Gastrocnemius medialis (tissue), 4 donors: Measurements from ENCODE around the gene STON1.

ENCODE experiments used
- POLR2A ChIP-seq, 2 donors: fragments of 450-650 bp; IDR thresholded peaks; one replicate each; pipeline ENCODE4 v1.6.1; 2017; ENCODE audit warnings: antibody characterized with exemption in 2 of 2, mild to moderate bottlenecking in 2 of 2, moderate library complexity in 2 of 2
- TF ChIP-seq, protein P1 (sequence below), 5 experiments: fragments of 450-650 bp in 3 of 5; fragments of 200-600 bp in 2 of 5; sonication (generic) in 2 of 5; IDR thresholded peaks in 4 of 5; conservative IDR thresholded peaks in 1 of 5; 1 replicate in 4 of 5; 2 replicates in 1 of 5; pipeline ENCODE4 v1.5.1; 2016 to 2019; ENCODE audit warnings: antibody characterized with exemption in 5 of 5, mild to moderate bottlenecking in 3 of 5, moderate library complexity in 3 of 5

- TF ChIP-seq, protein P1, sequence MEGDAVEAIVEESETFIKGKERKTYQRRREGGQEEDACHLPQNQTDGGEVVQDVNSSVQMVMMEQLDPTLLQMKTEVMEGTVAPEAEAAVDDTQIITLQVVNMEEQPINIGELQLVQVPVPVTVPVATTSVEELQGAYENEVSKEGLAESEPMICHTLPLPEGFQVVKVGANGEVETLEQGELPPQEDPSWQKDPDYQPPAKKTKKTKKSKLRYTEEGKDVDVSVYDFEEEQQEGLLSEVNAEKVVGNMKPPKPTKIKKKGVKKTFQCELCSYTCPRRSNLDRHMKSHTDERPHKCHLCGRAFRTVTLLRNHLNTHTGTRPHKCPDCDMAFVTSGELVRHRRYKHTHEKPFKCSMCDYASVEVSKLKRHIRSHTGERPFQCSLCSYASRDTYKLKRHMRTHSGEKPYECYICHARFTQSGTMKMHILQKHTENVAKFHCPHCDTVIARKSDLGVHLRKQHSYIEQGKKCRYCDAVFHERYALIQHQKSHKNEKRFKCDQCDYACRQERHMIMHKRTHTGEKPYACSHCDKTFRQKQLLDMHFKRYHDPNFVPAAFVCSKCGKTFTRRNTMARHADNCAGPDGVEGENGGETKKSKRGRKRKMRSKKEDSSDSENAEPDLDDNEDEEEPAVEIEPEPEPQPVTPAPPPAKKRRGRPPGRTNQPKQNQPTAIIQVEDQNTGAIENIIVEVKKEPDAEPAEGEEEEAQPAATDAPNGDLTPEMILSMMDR (IDR thresholded peaks at IDR 0.05 in 4 of 5, conservative IDR thresholded peaks at IDR 0.05 in 1 of 5), result no peak
- TF ChIP-seq POLR2A (IDR thresholded peaks at IDR 0.05), result no peak
Observed at GRCh38 chr2:48527226-48527885, 2.6 kb upstream of the STON1 start.
